HG03103 (cell line): ENCODE data around the gene COL20A1.
"Not testable (repeated sequence)": the region's sequence is repeated elsewhere in the genome, so short reads cannot be mapped to it uniquely, and the experiment has no call there.

Experiments
- ATAC-seq: cut with Tn5 transposase; IDR thresholded peaks from one replicate; pipeline ENCODE4 v1.9.1; 2021; ENCODE audit warnings: low read depth; ENCODE audit not compliant: unreplicated experiment

Gene COL20A1

DNA sequence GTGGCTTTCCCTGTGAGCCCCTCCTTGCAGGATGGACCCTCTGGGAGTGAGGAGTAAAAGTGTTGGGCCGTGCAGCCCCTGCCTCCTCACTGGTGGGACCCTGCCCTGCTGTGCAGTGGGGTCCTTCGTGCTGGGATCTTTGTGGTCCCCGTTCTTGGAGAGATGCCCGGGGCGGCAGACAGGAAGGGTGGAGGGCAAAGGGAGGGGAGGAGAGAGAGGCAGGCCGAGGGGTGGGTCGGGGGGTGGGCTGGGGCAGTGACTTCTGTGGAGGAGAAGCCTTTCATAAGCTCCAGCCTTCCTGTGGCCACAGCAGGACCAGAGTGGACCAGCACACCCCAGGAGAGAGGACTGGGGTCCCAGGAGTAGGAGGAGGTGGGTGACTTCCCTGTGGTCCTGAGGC is at the start of gene COL20A1:
TSS of gene COL20A1 (plus strand) at position 283 of the 400 bp plus-strand sequence. CDS start 1,922 bp downstream, outside the sequence.
- ATAC-seq: no peak

GRCh38 chr20:63243604-63244247 is 49.3 kb upstream of the COL20A1 start:
- ATAC-seq: no peak

- ATAC-seq: no peak
These were observed 48.5 kb upstream of the COL20A1 start for GRCh38 chr20:63244468-63244867.

DNA sequence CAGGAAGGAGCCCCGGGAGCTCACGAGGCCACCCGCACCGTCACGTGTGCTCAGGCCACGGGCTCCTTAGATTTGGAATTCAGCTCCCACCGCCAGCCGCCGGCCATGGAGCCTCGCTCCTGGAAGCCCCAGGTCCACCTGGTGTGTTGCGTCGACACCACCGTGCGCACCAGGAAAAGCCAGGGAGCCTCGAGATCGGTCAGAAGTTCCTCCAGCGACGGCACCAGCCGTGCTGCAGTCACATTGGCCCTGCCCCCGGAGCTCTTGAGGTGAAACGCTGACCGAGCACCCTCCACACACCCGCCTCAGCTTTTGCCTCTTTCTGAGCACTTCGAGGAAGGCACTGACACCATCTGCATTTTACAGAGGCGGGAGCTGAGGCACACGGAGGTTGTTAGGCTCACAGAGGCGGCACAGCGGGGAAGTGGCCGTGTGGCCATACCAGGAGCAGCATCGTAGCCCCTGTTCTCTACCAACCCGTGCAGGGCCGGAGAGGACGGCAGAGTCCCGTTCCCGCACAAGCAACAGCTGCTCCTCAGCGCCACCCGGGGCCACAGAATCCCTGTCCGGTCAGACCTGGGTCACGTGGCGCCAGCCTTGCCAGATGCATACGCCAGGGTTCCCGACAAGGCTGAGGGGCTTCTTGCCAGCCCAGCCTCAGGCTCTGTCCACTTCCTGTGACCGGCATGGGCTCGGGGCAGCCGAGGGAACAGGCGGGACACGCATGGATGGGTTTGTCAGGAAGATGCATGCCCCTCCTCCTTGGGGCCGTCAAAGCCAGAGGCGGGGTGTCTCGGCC is 46.3 kb upstream of the COL20A1 start:
- no peak for ATAC-seq

GRCh38 chr20:63247671-63248228 is 45.2 kb upstream of the COL20A1 start:
- no peak for ATAC-seq

DNA sequence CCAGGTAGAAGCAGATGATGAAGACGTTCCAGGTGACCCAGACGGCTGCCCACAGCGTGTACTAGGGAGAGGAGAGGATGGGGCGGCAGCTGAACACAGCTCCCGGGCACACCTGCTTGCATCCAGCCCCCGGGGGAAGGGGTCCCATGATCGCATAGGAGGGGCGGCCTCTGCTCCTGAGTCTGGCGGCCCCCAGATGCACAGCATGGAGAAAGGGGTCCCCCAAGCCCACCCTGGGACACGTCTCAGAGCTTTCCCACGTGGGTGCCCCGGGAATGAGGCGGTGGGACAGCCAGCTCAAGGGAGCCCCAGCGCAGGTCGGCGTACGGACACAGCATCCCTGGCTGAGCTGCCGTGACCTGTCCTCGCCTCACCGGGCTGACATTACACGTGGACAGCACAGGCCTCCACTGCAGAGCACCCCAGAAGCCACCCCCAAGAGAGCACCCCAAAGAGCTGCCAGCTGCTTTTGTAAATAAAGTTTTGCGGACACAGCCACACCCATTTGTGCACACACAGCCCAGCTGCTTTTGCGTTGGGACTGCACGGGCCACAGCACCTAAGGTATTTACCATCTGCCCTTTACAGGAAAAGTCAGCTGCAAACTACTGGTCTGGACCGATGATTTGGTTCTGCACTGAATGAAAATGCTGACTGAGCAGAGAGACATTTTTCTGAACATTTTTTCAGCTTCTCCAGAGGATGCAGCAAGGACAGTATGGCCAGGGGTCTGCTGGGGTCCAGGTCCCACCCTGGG is 44.0 kb upstream of the COL20A1 start:
- ATAC-seq: no peak

DNA sequence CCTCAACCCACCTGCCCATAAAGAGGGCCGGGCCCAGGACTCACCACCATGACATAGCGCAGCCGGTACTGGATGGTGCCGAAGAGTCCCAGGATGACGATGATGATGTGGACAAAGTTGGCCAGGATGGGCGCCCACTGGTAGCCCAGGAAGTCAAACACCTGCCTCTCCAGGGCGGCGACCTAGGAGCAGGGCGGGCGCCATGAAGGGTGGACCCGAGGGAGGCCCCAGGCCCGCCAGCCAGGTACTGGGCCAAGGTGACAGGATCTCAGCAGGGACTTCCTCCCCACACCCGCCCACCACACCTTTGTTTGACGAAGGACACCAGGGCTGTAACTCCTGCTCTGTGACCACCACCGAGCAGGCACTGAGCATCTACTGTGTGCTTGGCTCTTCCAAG is 43.1 kb upstream of the COL20A1 start:
- no peak for ATAC-seq

DNA sequence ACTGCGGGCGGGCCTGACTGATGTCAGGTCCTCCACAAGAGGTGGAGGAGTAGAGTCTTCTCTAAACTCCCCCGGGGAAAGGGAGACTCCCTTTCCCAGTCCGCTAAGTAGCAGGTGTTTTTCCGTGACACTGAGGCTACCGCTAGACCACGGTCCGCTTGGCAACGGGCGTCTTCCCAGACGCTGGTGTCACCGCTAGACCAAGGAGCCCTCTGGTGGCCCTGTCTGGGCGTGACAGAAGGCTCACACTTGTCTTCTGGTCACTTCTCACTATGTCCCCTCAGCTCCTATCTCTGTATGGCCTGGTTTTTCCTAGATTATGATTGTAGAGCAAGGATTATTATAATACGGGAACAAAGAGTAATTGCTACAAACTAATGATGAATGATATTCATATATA is 41.6 kb upstream of the COL20A1 start:
- ATAC-seq: not testable (repeated sequence)

DNA sequence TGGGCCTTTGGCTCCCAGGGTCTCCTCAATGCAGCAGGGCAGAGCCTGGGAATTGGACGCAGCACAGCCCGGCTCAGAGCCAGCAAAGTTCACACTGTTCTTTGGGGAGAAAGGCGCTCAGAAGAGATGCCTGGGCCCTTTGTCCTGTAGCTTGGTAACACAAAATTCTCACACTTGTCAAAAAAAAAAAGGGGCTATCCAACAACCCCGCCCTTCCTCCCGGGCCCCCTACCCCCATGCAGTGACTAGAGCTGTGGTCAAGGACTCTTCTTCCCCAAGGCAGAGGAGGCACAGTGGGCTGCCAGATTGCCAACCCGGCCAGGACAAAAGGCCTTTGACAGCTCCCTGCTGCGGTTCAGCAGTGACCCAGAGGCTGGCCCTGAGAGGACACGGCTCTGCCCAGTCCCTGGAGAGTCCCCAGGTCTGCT is 40.7 kb upstream of the COL20A1 start:
- no peak for ATAC-seq

- no peak for ATAC-seq
These were observed 39.9 kb upstream of the COL20A1 start for GRCh38 chr20:63253065-63253437.

GRCh38 chr20:63253438-63254231 is 39.4 kb upstream of the COL20A1 start:
- ATAC-seq: no peak

- ATAC-seq: no peak
These were observed 38.8 kb upstream of the COL20A1 start, which contains the start of gene NKAIN4 for GRCh38 chr20:63254232-63254605. Gene NKAIN4 (minus strand): TSS chr20:63254463. CDS start chr20:63254450, 13 bp downstream.

DNA sequence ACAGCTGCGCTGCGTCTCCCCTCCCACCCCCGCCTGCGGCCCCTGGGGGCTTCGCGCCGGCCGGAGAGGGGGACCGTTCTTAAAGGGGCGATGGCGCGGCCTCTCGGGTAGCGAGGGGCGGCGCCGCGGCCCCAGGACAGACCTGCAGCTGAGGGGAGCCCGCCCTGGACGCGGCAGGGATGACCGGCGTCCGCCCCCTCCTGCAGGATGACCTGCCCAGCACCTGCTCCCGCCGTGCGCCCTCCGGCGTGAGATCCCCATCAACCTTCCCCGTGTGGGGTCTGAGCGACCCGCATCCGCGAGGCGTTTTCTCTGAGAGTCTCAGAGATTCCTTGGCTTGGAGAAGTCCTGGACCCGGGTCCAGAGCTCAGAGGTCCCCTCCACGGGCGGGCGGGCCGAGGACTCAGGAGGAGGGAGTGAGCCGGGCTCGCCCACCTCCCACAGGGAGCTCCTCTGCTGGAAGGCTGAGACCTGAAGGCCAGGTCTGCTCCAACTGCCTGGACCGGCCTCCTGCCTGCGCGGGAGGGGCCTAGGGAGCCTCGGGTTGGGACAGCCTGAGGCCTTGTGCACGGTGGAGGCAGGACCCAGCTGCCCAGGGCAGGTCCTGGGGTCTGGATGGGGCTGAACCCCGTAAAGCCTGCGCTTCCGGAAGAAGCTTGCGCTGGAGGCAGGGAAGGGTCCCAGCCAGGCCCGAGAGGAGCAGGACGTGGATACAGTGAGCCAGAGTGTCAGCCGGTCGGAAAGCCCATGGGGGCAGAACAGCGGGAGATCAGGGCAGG is 38.2 kb upstream of the COL20A1 start:
- no peak for ATAC-seq

GRCh38 chr20:63255931-63256704 is 36.9 kb upstream of the COL20A1 start:
- no peak for ATAC-seq

DNA sequence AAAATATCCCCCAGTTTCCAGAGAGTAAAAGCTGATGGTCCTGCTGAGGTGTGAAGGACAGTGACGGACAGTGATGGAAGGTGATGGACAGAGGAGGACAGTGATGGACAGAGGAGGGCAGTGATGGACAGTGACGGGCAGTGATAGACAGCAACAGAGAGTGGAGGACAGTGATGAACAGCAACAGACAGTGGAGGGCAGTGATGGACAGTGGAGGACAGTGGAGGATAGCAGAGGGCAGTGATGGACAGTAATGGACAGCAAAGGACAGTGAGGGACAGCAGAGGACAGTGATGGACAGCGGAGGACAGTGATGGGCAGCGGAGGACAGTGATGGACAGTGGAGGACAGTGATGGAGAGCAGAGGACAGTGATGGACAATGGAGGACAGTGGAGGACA is 36.0 kb upstream of the COL20A1 start:
- ATAC-seq: no peak

GRCh38 chr20:63257629-63258028 is 35.4 kb upstream of the COL20A1 start:
- no peak for ATAC-seq

DNA sequence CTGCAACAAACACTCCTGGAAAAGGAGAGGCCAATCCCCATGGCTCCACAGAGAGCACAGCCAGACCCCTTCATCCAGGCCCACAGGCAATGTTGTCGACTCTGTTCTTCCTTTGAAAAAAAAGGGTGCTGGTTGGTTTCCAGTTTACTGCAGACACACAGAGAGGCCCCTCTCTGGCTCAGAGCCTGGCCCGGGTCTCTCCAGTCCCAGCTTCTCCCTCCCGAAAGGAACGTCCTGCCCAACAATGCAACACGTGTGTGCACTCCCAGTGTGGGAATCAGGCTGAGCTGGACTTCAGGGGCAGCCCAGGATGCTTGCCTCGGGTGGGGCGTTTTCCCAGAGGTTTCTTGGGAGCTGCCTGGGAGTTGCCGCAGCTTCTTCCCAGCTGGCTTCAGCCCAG is 34.2 kb upstream of the COL20A1 start:
- no peak for ATAC-seq

- no peak for ATAC-seq
These were observed 33.1 kb upstream of the COL20A1 start for GRCh38 chr20:63259734-63260460.
